GM19023 (cell line): ENCODE data around the gene PCSK6.
A peak's percentile ranks its signal among the peaks of the same experiment; 100 is the strongest.
"Not testable (repeated sequence)": the region's sequence is repeated elsewhere in the genome, so short reads cannot be mapped to it uniquely, and the experiment has no call there.

Experiments used
- ATAC-seq: cut with Tn5 transposase; IDR thresholded peaks from one replicate; pipeline ENCODE4 v1.9.1; 2021; ENCODE audit warnings: mild to moderate bottlenecking, moderate library complexity; ENCODE audit not compliant: unreplicated experiment

Gene PCSK6

GRCh38 chr15:101407439-101407838 lies 82.1 kb downstream of the PCSK6 start:
- ATAC-seq = peak; percentile 100

- no peak for ATAC-seq
Measured at GRCh38 chr15:101406526-101407195, 82.8 kb downstream of the PCSK6 start.

GRCh38 chr15:101406036-101406435 lies 83.5 kb downstream of the PCSK6 start:
- ATAC-seq = no peak

GRCh38 chr15:101404245-101404644 lies 85.3 kb downstream of the PCSK6 start:
- no peak for ATAC-seq

GRCh38 chr15:101402883-101403282 lies 86.6 kb downstream of the PCSK6 start:
- ATAC-seq = not testable (repeated sequence)

GRCh38 chr15:101401286-101401685 lies 88.2 kb downstream of the PCSK6 start:
- no peak for ATAC-seq

- no peak for ATAC-seq
Measured at GRCh38 chr15:101399431-101399830, 90.1 kb downstream of the PCSK6 start.

DNA sequence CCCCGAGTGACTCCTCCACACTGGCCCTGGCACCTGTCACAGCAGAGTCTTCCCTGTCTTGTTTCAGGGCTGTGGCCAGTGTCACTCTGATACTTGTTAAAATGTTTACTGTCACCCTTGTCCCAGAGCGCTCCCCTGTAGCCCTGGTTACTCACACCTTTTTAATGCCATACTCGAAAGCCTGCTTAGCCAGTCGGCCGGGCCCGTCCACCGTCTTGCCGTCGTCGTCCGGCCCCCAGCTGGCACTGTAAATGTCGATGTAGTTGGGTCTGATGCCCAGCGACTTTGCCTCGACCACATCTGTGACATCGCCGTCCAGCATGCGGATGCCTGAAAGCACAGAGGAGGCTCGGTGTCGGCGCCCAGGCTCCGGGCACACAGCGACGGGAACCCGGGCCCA lies 91.3 kb downstream of the PCSK6 start:
- ATAC-seq = no peak

DNA sequence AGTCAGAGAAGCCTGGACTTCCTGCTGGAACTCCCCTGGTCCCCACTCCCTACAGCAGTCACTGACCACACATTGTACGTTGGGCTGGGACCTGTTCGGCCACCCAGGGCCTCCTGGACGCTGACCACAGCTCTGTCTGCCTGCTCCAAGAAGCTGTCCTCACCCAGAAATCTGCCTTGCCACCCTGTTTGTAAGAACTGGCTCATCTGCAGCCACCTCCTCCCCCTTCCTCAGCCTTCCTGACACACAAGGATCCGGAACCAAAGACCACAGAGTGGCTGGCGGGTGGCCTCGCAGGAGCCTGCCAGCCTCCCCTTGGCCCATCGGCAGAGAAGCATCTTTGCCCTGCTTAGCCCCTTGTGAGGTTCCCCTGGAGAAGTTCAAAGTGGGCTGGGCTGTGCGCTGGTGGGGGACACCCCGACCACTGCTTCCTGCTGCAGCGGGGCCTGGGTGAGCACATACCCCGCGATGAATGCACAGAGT lies 91.9 kb downstream of the PCSK6 start:
- ATAC-seq = no peak

GRCh38 chr15:101396484-101397261 lies 92.8 kb downstream of the PCSK6 start:
- no peak for ATAC-seq

GRCh38 chr15:101394654-101395053 lies 94.9 kb downstream of the PCSK6 start:
- ATAC-seq = no peak

DNA sequence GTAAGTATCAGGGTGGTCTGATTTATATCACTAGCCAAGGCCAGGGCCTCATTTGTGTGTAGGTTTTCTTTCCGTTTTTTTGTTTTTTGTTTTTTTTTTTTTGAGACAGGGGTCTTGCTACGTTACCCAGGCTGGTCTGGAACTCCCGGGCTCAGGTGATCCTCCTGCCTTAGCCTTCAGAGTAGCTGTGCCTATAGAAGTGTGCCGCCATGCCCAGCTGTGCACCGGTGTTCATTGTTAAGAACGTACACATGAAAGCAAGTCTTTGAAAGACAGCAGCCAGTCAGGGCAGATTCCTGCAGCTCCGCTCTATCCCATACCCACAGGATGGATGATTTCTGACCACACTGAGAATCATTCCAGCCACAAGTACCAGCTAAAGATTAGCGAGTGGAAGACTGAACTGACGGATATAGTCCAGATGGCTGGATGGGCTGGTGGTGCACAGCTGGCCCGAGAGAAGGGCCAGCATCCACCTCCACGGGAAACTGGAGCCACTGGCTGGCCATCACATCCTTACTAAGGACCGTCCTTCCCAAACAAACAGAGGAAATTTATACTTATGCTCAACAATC lies 95.4 kb downstream of the PCSK6 start:
- ATAC-seq = no peak

- no peak for ATAC-seq
Measured at GRCh38 chr15:101393172-101393571, 96.3 kb downstream of the PCSK6 start.

DNA sequence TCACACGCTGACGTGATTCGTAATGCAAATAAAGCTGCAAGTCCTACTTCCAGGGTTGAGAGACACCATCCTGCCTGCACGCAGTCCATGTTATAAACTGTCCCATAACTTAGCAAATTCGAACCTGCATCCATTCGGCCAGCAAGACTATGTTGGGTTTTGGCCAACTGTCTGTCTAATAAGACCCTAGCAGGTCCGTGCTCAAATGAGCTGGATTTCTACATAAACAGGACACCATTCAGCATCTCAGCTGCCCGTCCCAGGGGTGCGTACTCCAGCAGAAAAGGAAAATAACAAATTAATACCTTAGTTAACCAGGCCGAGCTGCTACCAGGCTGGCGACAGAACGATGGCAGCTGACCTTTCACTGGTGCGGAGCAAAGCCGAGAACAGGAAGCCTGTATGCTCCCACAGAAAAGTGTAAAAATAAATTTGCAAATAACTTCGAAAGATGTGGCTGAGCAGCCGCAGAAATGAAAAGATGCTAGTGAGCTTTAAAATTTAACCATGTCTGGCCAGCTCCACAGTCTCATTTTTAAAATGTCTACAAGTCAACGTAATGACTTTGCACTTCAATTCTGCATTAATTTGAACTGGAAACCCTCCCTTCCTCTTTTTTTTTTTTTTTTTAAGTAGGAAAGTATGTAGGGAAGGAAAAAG lies 97.4 kb downstream of the PCSK6 start:
- ATAC-seq = peak; percentile 69

GRCh38 chr15:101391431-101391830 lies 98.1 kb downstream of the PCSK6 start:
- ATAC-seq = no peak

GRCh38 chr15:101390462-101390861 lies 99.0 kb downstream of the PCSK6 start:
- ATAC-seq = no peak

DNA sequence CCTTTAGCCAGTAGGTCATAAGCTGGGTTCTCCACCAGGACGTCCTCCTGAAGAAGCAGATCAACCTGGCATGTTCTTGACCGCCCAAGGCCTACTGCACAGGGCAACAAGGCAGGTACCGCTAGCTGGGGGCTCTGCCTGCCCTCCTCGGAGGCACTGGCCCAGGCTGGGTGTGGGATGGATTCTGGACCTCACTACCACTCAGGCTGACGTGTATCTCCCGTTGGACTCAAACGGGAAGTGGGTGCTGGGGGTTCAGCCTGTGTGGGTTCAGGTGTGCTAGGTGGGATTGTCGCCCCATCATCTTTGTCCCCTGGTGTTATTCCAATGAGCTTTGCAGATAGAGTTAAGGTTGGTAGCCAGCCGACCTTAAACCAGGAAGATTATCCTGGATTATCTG lies 99.4 kb downstream of the PCSK6 start:
- no peak for ATAC-seq

DNA sequence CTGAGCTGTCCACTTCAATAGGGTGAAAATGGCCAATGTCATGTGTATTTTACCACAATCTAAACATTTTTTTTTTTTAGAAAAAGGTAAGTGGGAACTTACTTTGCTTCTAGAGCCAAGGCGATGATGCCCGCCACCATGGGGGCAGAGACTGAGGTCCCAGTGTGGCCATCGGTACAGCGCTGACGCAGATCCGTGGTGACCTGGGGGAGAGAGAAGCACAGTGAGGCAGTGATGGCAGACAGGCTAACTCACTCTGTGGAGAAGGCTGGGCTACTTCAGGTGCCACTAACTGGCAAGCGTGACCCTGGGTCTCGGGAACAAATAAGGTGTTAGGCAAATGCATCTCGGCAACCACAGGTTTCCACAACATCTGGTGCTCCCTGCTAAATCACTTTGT lies 100.1 kb downstream of the PCSK6 start:
- ATAC-seq = no peak

DNA sequence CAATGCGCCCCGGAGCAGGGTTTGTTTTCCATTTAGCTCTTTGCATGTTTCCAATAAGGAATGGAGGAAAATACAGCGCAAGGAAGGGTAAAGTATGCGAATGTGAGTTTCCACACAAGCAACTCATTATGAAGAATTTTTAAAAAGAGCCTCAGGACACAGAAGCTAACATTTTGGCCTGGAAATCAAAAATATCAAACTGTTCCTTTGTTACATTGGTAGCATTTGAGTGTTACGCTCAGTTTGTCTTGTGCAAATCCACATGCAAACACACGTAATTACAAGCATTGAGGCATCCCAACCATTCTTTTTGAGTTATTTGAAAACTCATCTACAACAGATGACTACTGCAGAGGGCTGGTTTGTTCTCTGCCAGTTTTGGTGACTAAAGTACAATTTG lies 101.5 kb downstream of the PCSK6 start:
- no peak for ATAC-seq

GRCh38 chr15:101387574-101387973 lies 101.9 kb downstream of the PCSK6 start:
- no peak for ATAC-seq

- ATAC-seq = no peak
Measured at GRCh38 chr15:101386967-101387366, 102.5 kb downstream of the PCSK6 start.
